Measurements from ENCODE around the gene PTRHD1.

- no peak for TF ChIP-seq YY1 (IDR thresholded peaks at IDR 0.05; ENCODE audit: low read depth, low read length)
- no peak for TF ChIP-seq POLR2A (IDR thresholded peaks at IDR 0.05; ENCODE audit: control extremely low read depth in 1 of 2, low read depth in 2 of 2, low read length in 2 of 2)
- TF ChIP-seq CTCF (IDR thresholded peaks at IDR 0.05; ENCODE audit: control extremely low read depth in 1 of 3, insufficient read depth in 1 of 3, low read depth in 1 of 3, low read length in 3 of 3), result no peak
- no peak for TF ChIP-seq HDAC6 (IDR thresholded peaks at IDR 0.05; ENCODE audit: low read depth, low read length)
- no peak for TF ChIP-seq BACH1 (IDR thresholded peaks at IDR 0.05; ENCODE audit: low read length)
Observed at GRCh38 chr2:24787532-24787931, 5.7 kb downstream of the PTRHD1 start.
